HepG2 (cell line): ENCODE measurements around the gene CKS2. TPM values are rescaled to one million over a fixed set of nuclear protein-coding genes. Genes with fewer than 3 reads are reported as not detected.
A peak's percentile ranks its signal among the peaks of the same experiment; 100 is the strongest.

Experiments
- EHMT2 ChIP-seq: fragments of 200-600 bp; sonication (generic); IDR thresholded peaks from 2 replicates; pipeline ENCODE4 v1.7.0; 2017; ENCODE audit warnings: antibody characterized with exemption, low read depth, low read length, borderline replicate concordance
- HHEX ChIP-seq: IDR thresholded peaks from 2 replicates; pipeline ENCODE4 v1.6.1; 2016; ENCODE audit warnings: control low read depth
- JARID2 ChIP-seq: sonication (generic); formaldehyde crosslinking; IDR thresholded peaks from 2 replicates; pipeline ENCODE4 v1.8.1; 2023; ENCODE audit warnings: missing genetic modification reagents, inconsistent platforms; ENCODE audit not compliant: insufficient replicate concordance
- KLF6 ChIP-seq: IDR thresholded peaks from 2 replicates; pipeline ENCODE4 v1.8.0; 2016; ENCODE audit warnings: missing biosample characterization, missing genetic modification reagents
- MIXL1 ChIP-seq: IDR thresholded peaks from 2 replicates; pipeline ENCODE4 v1.6.1; 2016
- PAX8 ChIP-seq: sonication (generic); formaldehyde crosslinking; IDR thresholded peaks from 2 replicates; pipeline ENCODE4 v1.8.0; 2022; ENCODE audit warnings: mild to moderate bottlenecking, missing genetic modification reagents, borderline replicate concordance
- RBFOX2 ChIP-seq: fragments of 200-400 bp; formaldehyde crosslinking; IDR thresholded peaks from 2 replicates; pipeline ENCODE4 v1.6.1; 2017; ENCODE audit warnings: low read depth, mild to moderate bottlenecking, low read length
- RBM39 ChIP-seq: fragments of 200-400 bp; formaldehyde crosslinking; IDR thresholded peaks from one replicate; pipeline ENCODE4 v1.6.1; 2018; ENCODE audit warnings: antibody characterized with exemption, mild to moderate bottlenecking, low read depth, low read length; ENCODE audit not compliant: poor library complexity, severe bottlenecking
- SALL2 ChIP-seq: sonication (generic); formaldehyde crosslinking; IDR thresholded peaks from 2 replicates; pipeline ENCODE4 v1.8.1; 2023; ENCODE audit warnings: mild to moderate bottlenecking, missing genetic modification reagents, inconsistent platforms
- SMAD3 ChIP-seq: sonication (generic); formaldehyde crosslinking; IDR thresholded peaks from 2 replicates; pipeline ENCODE4 v1.4.0; 2020; ENCODE audit warnings: missing genetic modification reagents
- SRSF1 ChIP-seq: fragments of 200-400 bp; formaldehyde crosslinking; optimal IDR thresholded peaks from 2 replicates; pipeline ENCODE3; 2017; ENCODE audit warnings: mild to moderate bottlenecking, low read depth, low read length, moderate library complexity
- YEATS2 ChIP-seq: sonication (generic); formaldehyde crosslinking; IDR thresholded peaks from 2 replicates; pipeline ENCODE4 v1.4.0; 2020; ENCODE audit warnings: missing genetic modification reagents, borderline replicate concordance
- ZC3H4 ChIP-seq: sonication (generic); formaldehyde crosslinking; IDR thresholded peaks from 2 replicates; pipeline ENCODE4 v1.4.0; 2020; ENCODE audit warnings: missing genetic modification reagents, borderline replicate concordance
- ZFX ChIP-seq: sonication (generic); formaldehyde crosslinking; IDR thresholded peaks from 2 replicates; pipeline ENCODE4 v1.4.0; 2020; ENCODE audit warnings: mild to moderate bottlenecking, low read depth, missing genetic modification reagents, moderate library complexity
- ZKSCAN8 ChIP-seq: IDR thresholded peaks from 2 replicates; pipeline ENCODE4 v1.6.1; 2016; ENCODE audit warnings: borderline replicate concordance, missing genetic modification reagents, missing compliant biosample characterization
- ZNF124 ChIP-seq: sonication (generic); formaldehyde crosslinking; IDR thresholded peaks from 2 replicates; pipeline ENCODE4 v1.4.0; 2020; ENCODE audit warnings: missing genetic modification reagents
- ZNF230 ChIP-seq: sonication (generic); formaldehyde crosslinking; IDR thresholded peaks from 2 replicates; pipeline ENCODE4 v1.4.0; 2020; ENCODE audit warnings: mild to moderate bottlenecking, missing genetic modification reagents
- ZNF251 ChIP-seq: sonication (generic); formaldehyde crosslinking; IDR thresholded peaks from 2 replicates; pipeline ENCODE4 v1.9.0; 2021; ENCODE audit warnings: mild to moderate bottlenecking, missing genetic modification reagents
- ZNF329 ChIP-seq: sonication (generic); formaldehyde crosslinking; IDR thresholded peaks from 2 replicates; pipeline ENCODE4 v1.9.0; 2021; ENCODE audit warnings: low read depth, mild to moderate bottlenecking, missing genetic modification reagents
- ZNF333 ChIP-seq: sonication (generic); formaldehyde crosslinking; IDR thresholded peaks from 2 replicates; pipeline ENCODE4 v1.4.0; 2020; ENCODE audit warnings: mild to moderate bottlenecking, missing genetic modification reagents, borderline replicate concordance
- ZNF335 ChIP-seq: sonication (generic); formaldehyde crosslinking; IDR thresholded peaks from 2 replicates; pipeline ENCODE4 v1.4.0; 2020; ENCODE audit warnings: missing genetic modification reagents
- ZNF570 ChIP-seq: sonication (generic); formaldehyde crosslinking; IDR thresholded peaks from 2 replicates; pipeline ENCODE4 v1.4.0; 2020; ENCODE audit warnings: mild to moderate bottlenecking, missing genetic modification reagents, borderline replicate concordance
- ZNF605 ChIP-seq: sonication (generic); formaldehyde crosslinking; IDR thresholded peaks from 2 replicates; pipeline ENCODE4 v1.8.0; 2022; ENCODE audit warnings: mild to moderate bottlenecking, missing genetic modification reagents
- ZNF660 ChIP-seq: sonication (generic); formaldehyde crosslinking; IDR thresholded peaks from 2 replicates; pipeline ENCODE4 v1.5.1; 2020; ENCODE audit warnings: mild to moderate bottlenecking, low read depth, missing genetic modification reagents, borderline replicate concordance
- polyA plus RNA-seq, 8 experiments: library from polyadenylated mRNA; depleted of rRNA in 3 of 8; stranded (reverse) in 7 of 8; unstranded in 1 of 8; fragments of >200 nt; fragmentation: Illumina TruSeq in 4 of 8; extraction: Trizol in 4 of 8; gene quantifications; 2 replicates each; pipeline versions ENCODE4 v1.2.1 to v1.2.3, GENCODE V29; 2011 to 2016; ENCODE audit warnings: low read depth in 4 of 8, missing spikeins in 1 of 8, mixed read lengths in 1 of 8; ENCODE audit not compliant: insufficient read depth in 1 of 8
- total RNA-seq, 5 experiments: library from RNA; depleted of rRNA; stranded (reverse); fragments of >200 nt; fragmentation: Illumina TruSeq; extraction: Trizol; gene quantifications; 2 replicates each; pipeline ENCODE4 v1.2.3, GENCODE V29; 2016; ENCODE audit warnings: low read depth in 1 of 5
- TF ChIP-seq, protein P1 (sequence below): sonication (generic); formaldehyde crosslinking; IDR thresholded peaks from 2 replicates; pipeline ENCODE4 v1.4.0; 2020; ENCODE audit warnings: missing genetic modification reagents
- TF ChIP-seq, protein P2 (sequence below): sonication (generic); formaldehyde crosslinking; IDR thresholded peaks from 2 replicates; pipeline ENCODE4 v1.4.0; 2020; ENCODE audit warnings: mild to moderate bottlenecking, missing genetic modification reagents
- TF ChIP-seq, protein P3 (sequence below): sonication (generic); formaldehyde crosslinking; IDR thresholded peaks from 2 replicates; pipeline ENCODE4 v1.5.1; 2020; ENCODE audit warnings: mild to moderate bottlenecking, missing genetic modification reagents, moderate library complexity

CKS2 gene
- total and polyA plus RNA-seq, 2 of the 13 experiments (the other 11 are each of a cell fraction or from before 2014, with no cell fraction given) = 251 to 317 TPM

DNA sequence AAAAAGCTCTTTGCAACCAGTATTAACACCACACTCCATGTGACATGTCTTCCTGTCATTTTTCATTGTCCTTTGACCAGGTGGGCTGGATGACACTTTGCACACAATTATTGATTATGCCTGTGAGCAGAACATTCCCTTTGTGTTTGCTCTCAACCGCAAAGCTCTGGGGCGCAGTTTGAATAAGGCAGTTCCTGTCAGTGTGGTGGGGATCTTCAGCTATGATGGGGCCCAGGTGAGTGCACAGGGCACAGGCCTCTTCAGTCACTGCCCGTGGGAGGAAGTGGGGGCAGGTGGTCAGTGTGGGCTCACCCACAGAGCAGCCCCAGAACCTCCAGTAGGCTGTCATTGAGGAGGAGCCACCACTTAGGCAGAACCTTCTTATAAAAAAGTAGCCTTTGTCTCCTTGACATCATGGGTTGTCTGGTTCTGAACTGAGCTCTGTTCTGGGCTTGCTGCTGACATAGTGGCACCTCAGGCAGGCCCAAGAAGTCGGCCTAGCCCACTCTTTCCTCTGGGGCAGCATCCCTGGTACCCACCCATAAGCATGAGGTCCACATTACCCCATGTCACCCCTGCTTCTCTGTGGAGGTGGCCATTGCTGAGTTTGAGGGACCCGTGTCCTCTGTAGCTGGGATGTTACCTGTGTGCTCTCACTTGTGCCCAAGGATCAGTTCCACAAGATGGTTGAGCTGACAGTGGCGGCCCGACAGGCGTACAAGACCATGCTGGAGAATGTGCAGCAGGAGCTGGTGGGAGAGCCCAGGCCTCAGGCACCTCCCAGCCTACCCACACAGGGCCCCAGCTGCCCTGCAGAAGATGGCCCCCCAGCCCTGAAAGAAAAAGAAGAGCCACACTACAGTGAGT is 46.6 kb downstream of the CKS2 start (continued):
- TF ChIP-seq SMAD3 (CRISPR knock-in tag) = peak; percentile 84
- 0 out of 2 replicates have a peak, but pooled peaks have one; percentile 90 for TF ChIP-seq ZNF124 (CRISPR knock-in tag)
- peak; percentile 76; the same call in 1 of the 2 replicates for TF ChIP-seq YEATS2 (CRISPR knock-in tag)
- peak; percentile 86 for TF ChIP-seq ZKSCAN8 (CRISPR knock-in tag)
- TF ChIP-seq ZNF660 (CRISPR knock-in tag) = no peak
- TF ChIP-seq, protein P1, sequence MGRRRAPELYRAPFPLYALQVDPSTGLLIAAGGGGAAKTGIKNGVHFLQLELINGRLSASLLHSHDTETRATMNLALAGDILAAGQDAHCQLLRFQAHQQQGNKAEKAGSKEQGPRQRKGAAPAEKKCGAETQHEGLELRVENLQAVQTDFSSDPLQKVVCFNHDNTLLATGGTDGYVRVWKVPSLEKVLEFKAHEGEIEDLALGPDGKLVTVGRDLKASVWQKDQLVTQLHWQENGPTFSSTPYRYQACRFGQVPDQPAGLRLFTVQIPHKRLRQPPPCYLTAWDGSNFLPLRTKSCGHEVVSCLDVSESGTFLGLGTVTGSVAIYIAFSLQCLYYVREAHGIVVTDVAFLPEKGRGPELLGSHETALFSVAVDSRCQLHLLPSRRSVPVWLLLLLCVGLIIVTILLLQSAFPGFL = no peak
- peak; percentile 78; the same call in 1 of the 2 replicates for TF ChIP-seq KLF6 (CRISPR knock-in tag)
- no peak for TF ChIP-seq EHMT2
- TF ChIP-seq, protein P2, sequence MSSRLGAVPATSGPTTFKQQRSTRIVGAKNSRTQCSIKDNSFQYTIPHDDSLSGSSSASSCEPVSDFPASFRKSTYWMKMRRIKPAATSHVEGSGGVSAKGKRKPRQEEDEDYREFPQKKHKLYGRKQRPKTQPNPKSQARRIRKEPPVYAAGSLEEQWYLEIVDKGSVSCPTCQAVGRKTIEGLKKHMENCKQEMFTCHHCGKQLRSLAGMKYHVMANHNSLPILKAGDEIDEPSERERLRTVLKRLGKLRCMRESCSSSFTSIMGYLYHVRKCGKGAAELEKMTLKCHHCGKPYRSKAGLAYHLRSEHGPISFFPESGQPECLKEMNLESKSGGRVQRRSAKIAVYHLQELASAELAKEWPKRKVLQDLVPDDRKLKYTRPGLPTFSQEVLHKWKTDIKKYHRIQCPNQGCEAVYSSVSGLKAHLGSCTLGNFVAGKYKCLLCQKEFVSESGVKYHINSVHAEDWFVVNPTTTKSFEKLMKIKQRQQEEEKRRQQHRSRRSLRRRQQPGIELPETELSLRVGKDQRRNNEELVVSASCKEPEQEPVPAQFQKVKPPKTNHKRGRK (CRISPR knock-in tag) = no peak
- peak; percentile 90 for TF ChIP-seq HHEX
- no peak for TF ChIP-seq RBM39
- TF ChIP-seq ZNF230 = no peak
- TF ChIP-seq ZNF605 = no peak; the same call in 1 of the 2 replicates
- 0 out of 2 replicates have a peak, but pooled peaks have one; percentile 59 for TF ChIP-seq ZNF335 (CRISPR knock-in tag)
- peak; percentile 52 for TF ChIP-seq JARID2 (CRISPR knock-in tag)
- TF ChIP-seq SALL2 = no peak
- TF ChIP-seq ZNF333 = no peak
- no peak for TF ChIP-seq RBFOX2
- TF ChIP-seq, protein P3, sequence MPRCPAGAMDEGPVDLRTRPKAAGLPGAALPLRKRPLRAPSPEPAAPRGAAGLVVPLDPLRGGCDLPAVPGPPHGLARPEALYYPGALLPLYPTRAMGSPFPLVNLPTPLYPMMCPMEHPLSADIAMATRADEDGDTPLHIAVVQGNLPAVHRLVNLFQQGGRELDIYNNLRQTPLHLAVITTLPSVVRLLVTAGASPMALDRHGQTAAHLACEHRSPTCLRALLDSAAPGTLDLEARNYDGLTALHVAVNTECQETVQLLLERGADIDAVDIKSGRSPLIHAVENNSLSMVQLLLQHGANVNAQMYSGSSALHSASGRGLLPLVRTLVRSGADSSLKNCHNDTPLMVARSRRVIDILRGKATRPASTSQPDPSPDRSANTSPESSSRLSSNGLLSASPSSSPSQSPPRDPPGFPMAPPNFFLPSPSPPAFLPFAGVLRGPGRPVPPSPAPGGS (CRISPR knock-in tag) = peak; percentile 68; the same call in 1 of the 2 replicates
- TF ChIP-seq MIXL1 (CRISPR knock-in tag) = peak; percentile 96
- no peak for TF ChIP-seq ZC3H4 (CRISPR knock-in tag)
- TF ChIP-seq ZNF570 (CRISPR knock-in tag) = no peak
- no peak for TF ChIP-seq SRSF1
- TF ChIP-seq PAX8 (CRISPR knock-in tag) = no peak
- no peak for TF ChIP-seq ZNF251 (CRISPR knock-in tag)
- no peak for TF ChIP-seq ZNF329
- TF ChIP-seq ZFX (CRISPR knock-in tag) = peak; percentile 87
